HG03196 (cell line): Measurements from ENCODE around the gene KLF3.

Experiments used
- ATAC-seq: cut with Tn5 transposase; IDR thresholded peaks from one replicate; pipeline ENCODE4 v1.9.1; 2021; ENCODE audit not compliant: unreplicated experiment

KLF3 gene

GRCh38 chr4:38654273-38654672 is 9.7 kb upstream of the KLF3 start:
- ATAC-seq = no peak

GRCh38 chr4:38656111-38656510 is 7.9 kb upstream of the KLF3 start:
- ATAC-seq = no peak

- ATAC-seq = no peak
These were observed 4.7 kb upstream of the KLF3 start for GRCh38 chr4:38659346-38659745.

DNA sequence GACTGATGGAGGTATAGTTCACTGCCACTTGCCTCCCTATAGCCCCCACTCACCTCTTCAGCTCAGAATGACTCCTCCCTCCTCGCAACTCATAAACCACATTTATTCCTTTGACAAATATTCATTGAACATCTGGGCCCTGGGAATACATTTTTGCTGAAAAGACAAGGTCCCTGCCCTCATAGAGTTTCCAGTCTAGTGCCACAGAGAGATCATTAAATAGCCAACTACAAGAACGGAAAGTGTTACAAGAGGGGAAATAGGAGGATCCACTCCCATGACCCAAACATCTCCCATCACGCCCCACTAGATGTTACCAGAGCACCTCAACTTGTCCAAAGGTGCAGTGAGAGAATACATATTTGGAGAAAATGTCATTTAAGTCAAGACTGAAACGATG is 3.2 kb upstream of the KLF3 start:
- ATAC-seq = no peak

- no peak for ATAC-seq
These were observed 2.6 kb upstream of the KLF3 start for GRCh38 chr4:38661371-38661770.

DNA sequence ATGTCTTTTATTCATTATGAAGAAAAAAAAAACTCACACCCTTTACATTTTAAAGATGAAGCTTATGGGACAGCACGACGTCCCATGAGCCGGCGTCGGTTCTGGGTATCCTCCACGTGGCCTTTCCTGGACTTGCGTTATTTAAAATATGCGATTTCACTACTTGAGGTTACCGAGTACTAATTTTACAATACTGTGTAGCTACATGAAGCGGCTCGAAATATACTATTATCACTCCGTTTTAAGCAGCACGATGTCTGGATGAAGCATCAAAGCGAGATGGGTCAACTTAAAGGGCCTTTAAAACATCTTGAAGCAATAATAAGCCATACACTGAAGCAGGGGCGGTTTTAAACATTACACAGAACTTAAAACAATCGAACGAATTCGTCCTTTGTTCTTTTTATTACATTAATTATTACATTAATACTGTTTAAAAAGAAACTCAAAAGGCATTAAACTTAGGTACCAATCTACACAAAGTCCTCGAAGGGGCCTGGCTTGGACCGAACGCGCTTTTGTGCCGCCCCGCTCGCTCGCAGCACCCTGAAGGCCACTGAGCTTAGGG is 1.4 kb upstream of the KLF3 start:
- no peak for ATAC-seq

DNA sequence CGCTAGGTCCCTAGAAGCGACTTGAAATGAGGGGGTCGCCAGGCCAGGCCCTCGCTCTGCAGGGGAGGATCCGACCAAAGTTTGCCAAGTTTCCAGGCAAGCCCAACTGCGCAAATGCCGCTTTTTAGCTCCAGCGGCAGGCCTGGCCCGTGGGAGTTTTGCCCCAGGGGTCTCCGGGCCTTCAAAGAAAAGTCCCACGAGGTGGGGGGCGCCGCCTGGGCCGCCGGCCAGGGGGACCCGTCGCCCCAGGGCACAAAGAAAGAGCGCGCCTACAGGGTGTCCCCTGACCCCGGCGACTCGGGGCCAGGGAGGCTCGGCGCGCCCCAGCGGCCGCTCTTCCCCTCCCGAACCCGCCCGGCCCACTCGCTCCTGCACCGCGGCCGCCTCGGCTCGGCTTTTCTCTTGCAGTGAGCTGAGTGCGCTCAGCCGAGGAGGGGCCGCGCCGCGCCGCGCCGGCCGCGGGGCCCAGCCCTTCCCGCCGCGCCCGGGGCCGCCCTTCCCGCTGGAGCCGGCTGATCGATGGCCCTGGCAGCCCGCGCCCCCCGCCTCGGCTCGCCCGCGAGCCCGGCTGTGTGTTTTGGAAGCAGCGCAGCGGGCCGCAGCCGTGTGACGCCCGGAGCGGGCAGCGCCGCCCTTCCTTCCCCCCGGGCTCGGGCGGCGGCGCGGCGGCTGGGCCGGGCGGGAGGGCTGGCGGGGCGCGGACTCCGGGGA is 754 bp upstream of the KLF3 start:
- ATAC-seq = peak; percentile 35

DNA sequence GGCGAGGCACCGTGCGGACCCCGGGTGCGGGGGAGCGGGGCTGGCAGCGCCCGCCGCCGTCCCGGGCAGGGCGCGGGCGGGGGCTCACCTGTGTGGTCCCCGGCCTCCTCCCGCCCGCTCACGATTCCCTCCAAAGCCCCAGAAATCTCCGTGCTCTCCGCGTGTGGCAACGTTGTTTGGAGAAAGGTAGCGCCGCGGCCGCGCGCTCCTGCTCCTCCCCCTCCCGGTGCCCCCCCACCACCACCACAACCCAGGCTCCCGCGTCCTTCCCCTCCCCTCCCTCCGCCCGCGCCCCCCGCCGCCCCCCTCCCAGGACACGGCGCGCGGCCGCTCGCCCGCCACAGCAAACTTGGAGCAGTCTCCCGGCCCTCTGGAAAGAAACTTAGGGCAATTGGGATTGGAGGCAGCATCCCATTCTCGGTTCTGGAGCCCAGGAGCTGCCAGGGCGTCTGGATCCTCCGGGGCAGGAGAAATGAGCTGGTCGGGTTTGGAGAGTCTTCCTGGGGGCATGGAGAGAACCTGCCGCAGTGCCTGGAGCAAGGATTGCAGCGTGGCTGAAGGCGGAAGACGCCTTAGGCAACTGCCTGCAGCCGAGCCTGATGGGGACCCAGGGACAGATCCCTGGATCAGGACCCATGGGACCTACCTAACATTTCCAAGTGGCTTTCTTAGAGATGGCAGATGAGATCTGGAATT is 855 bp downstream of the KLF3 start:
- no peak for ATAC-seq

GRCh38 chr4:38665551-38666411 is 1.8 kb downstream of the KLF3 start:
- no peak for ATAC-seq

- no peak for ATAC-seq
These were observed 2.7 kb downstream of the KLF3 start for GRCh38 chr4:38666766-38667084.

DNA sequence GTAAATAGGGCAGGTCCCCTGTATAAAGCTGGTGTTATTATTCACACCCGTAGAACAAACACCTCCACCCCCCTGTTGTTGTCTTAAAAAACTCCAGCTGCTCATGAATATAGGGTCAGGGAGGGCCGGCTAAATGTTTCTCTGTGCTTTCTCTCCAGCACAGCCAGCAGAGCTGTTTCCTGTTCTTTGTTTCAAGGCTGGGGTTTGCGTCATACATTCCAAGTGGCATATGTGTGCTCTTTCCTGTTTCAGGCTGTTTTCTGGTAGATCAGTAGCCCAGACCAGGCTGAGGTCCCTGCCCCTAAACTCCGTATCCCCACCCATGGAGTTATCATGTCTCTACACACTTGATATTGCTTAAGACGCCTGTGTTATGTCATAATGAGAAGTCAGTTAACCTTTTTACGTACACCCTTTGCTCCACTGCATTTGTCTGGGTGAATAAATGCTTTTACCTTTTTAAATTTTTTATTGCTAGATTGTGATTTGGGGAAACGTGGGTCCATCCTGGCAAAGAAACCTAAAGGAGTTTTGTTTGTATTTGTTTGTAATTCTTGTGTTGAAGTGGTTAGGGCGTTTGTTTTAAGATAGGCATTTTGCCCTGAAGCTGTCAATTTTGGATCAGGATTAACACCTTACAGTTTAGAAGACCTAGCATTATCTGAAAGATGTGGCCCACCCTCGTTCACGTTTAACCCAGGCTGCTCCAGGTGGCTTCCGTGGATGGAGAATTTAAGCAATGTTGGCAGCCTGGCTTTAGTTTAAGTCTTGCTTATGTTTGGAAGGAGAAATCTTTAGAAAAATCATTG is 3.3 kb downstream of the KLF3 start:
- no peak for ATAC-seq

GRCh38 chr4:38668203-38668971 is 4.4 kb downstream of the KLF3 start:
- ATAC-seq = no peak

- no peak for ATAC-seq
These were observed 5.2 kb downstream of the KLF3 start for GRCh38 chr4:38669208-38669607.

- no peak for ATAC-seq
These were observed 6.3 kb downstream of the KLF3 start for GRCh38 chr4:38670109-38670901.

DNA sequence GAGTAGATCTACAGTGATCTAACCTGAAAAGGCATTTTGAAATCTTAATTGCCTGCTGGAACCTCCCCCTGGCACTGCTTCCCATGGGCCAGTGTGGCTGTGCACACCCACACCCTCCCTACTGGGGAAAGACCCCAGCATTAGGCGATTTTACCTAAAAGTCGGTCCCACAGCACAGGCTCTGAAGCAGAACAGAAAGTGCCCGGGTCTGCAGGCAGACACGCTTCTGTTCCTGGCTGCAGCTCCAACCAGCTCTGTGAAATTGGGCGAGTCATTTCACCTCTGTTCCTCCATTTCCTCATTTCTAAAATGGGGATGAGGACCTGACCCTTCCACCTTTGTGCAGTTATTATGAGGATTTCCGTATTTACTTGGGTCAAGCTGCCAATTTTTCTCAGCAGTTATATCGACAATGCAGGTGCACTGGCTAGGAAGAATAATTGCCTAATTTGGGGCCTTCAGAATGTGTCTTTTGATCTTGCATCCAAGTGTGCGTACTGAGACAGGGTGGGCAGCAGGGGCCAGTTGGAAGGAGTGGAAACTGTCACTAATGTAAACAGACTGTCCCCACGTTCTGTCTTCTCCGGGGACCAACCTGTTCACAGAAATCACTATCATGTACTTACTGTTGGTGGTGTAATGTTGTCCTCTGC is 7.1 kb downstream of the KLF3 start:
- no peak for ATAC-seq

GRCh38 chr4:38671592-38671940 is 7.6 kb downstream of the KLF3 start:
- no peak for ATAC-seq

GRCh38 chr4:38672074-38672396 is 8.0 kb downstream of the KLF3 start:
- no peak for ATAC-seq

DNA sequence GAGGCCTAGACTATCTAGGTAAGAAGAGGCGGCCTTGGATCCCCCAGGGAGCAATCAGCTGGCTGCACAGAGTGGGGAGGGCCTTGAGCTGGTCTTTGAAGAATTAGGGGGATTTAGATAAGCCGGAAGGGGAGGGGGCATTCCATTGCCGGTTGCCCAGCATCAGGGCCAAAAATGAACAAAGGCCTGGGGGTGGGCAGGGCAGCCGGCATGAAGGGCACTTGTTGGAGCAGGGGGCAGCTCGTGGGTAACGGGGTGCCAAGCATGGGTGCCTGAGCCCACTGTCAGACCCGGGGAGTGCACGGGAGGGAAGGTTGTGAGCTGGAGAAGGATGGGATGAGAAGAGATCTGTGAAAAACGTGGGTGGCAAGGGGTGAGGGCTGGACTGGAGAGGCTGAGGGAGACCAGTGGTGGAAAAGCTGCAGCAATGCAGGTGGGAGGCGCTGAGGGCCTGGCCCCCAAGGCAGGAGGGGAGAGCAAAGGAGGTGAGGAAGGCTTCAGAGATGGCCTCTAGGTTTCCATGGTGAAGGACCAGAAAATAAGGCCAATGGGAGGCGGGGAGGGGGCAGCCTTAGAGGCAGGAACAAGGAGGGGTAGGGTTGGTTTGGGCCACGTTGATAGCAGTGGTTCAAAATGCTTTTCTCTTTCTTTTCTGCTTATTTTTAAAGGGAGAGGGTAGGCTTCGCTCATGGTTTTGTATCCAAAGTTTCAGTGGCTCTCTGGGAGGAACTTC is 8.6 kb downstream of the KLF3 start:
- no peak for ATAC-seq
